ENCODE results near the gene MAN2A1.

Gene MAN2A1

DNA sequence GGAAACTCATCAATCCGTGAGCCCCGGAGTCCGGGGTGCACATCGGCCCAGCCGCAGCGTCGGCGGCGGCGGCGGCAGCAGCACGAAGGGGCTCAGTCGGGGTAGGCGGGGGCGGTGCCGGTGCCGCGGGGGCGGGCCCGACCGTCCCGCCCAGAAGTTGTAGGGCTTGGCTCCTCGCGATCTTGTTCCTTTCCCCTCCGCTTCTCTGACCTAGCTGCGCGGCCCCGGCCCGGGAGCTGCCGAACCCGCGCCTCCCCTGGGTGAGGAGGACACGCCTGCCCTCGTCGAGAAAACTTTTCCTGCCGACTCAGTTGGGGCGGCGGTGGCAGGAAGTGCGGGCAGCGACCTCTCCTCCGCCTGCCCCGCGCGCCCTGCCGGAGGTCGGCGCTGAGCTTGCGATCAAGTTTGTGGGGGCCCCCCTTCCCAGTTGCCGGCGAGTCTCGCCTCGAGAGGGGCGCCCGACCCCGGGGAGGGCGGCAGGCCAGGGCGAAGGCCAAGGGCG, at the start of gene MAN2A1:
Gene MAN2A1, plus strand, starts transcription at position 188 of the 502 bp plus-strand sequence. CDS start 491 bp downstream, outside the sequence.
- TF ChIP-seq, protein P1, sequence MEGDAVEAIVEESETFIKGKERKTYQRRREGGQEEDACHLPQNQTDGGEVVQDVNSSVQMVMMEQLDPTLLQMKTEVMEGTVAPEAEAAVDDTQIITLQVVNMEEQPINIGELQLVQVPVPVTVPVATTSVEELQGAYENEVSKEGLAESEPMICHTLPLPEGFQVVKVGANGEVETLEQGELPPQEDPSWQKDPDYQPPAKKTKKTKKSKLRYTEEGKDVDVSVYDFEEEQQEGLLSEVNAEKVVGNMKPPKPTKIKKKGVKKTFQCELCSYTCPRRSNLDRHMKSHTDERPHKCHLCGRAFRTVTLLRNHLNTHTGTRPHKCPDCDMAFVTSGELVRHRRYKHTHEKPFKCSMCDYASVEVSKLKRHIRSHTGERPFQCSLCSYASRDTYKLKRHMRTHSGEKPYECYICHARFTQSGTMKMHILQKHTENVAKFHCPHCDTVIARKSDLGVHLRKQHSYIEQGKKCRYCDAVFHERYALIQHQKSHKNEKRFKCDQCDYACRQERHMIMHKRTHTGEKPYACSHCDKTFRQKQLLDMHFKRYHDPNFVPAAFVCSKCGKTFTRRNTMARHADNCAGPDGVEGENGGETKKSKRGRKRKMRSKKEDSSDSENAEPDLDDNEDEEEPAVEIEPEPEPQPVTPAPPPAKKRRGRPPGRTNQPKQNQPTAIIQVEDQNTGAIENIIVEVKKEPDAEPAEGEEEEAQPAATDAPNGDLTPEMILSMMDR (IDR thresholded peaks at IDR 0.05; ENCODE audit: insufficient read depth, low read length, poor library complexity, severe bottlenecking) = no peak
- Histone ChIP-seq H3K27me3 (replicated peaks; ENCODE audit: control insufficient read depth, insufficient read depth, low read length) (no peaks in the 10 kb centered on the region), H3K36me3 (ENCODE audit: control insufficient read depth, insufficient read depth, low read length) (no peaks in the 10 kb centered on the region), H3K4me3 (replicated peaks; ENCODE audit: low read depth, low read length) (peak within 1 kb of the TSS; percentile 74)
- DNase-seq (ENCODE audit: extremely low read depth, insufficient read length) = peak; percentile 88

DNA sequence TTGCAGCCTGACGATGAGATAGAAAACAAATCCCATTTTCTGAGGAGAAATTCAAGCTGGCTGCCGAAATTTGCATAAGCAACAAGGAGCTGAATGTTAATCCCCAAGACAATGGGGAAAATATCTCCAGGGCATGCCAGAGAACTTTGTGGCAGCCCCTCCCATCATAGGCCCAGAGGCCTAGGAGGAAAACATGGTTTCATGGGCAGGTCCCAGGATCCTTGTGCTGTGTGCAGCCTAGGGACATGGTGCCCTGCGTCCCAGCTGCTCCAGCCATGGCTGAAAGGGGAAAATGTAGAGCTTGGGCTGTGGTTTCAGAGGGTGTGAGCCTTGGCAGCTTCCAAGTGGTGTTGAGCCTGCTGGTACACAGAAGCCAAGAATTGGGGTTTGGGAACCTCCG, 48.8 kb upstream of the MAN2A1 start:
- Histone ChIP-seq H3K27me3 (replicated peaks; ENCODE audit: control insufficient read depth, insufficient read depth, low read length) (no peaks in the 10 kb centered on the region), H3K4me3 (replicated peaks; ENCODE audit: low read depth, low read length) (no peak overlapping the region), H3K36me3 (ENCODE audit: control insufficient read depth, insufficient read depth, low read length) (no peaks in the 10 kb centered on the region)
- no peak for DNase-seq (ENCODE audit: extremely low read depth, insufficient read length)
- TF ChIP-seq, protein P1 (IDR thresholded peaks at IDR 0.05; ENCODE audit: insufficient read depth, low read length, poor library complexity, severe bottlenecking) = no peak

DNA sequence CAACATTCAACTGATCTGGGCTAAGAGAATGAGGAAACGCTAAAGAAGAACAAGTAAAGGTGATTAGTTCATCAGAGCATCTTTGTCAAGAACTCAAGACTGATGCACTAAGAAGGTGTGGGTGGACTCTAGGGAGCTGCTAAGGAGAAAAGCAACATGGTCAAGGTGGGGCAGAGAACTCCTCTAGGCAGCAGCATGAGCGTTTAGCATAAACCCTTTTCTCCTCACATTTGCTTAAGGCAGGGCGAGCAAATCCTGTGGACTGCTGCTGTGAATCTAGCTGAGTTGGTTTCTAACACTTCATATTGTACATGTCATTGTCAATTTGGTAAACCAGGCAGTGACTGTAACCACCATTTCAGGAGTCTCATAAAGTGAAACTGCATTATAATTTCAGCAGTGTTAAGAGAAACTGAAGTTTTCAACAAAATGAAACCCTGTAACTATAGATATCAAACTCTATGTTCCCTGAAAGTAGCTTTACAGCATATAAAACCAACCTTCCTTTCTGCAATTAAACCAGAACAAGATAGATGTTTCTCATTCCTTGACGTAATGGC, 45.9 kb upstream of the MAN2A1 start:
- no peak for DNase-seq (ENCODE audit: extremely low read depth, insufficient read length)
- H3K36me3 ChIP-seq (ENCODE audit: control insufficient read depth, insufficient read depth, low read length) = no peaks in the 10 kb centered on the region
- TF ChIP-seq, protein P1 (IDR thresholded peaks at IDR 0.05; ENCODE audit: insufficient read depth, low read length, poor library complexity, severe bottlenecking) = no peak

GRCh38 chr5:109644829-109645228, 44.9 kb upstream of the MAN2A1 start:
- H3K4me3 ChIP-seq (replicated peaks; ENCODE audit: low read depth, low read length) = no peak overlapping the region
- H3K36me3 ChIP-seq (ENCODE audit: control insufficient read depth, insufficient read depth, low read length) = no peaks in the 10 kb centered on the region
- TF ChIP-seq, protein P1 (IDR thresholded peaks at IDR 0.05; ENCODE audit: insufficient read depth, low read length, poor library complexity, severe bottlenecking) = no peak
- DNase-seq (ENCODE audit: extremely low read depth, insufficient read length) = no peak
- no peaks in the 10 kb centered on the region for H3K27me3 ChIP-seq (replicated peaks; ENCODE audit: control insufficient read depth, insufficient read depth, low read length)

More for the DNA sequence above, 45.9 kb upstream of the MAN2A1 start:
- H3K27me3 ChIP-seq (replicated peaks; ENCODE audit: control insufficient read depth, insufficient read depth, low read length) = no peaks in the 10 kb centered on the region
- no peak overlapping the region for H3K4me3 ChIP-seq (replicated peaks; ENCODE audit: low read depth, low read length)

DNA sequence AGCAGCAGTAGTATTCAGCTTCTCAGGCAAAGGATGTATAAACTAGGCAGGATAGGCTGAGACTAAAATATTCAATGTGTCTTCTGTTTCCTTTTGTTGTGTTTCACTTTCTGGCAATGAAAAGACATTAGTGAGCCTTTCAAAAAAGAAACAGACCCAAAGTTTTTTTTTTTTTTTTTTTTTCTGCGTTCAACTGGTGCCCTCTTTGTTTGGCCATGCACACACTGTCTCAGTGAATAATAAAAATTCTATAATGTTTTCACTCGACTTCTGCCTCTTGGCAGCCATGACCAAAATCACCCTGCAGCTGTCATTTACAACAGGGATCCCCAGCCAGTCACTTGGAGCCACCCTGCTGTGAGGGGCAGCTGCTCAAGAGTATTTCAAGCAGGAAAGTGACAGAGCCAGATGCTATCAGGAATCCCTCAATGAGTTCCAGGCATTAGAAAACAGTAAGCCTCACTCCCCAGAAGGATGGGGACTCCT, 44.0 kb upstream of the MAN2A1 start:
- H3K36me3 ChIP-seq (ENCODE audit: control insufficient read depth, insufficient read depth, low read length) = no peaks in the 10 kb centered on the region
- no peaks in the 10 kb centered on the region for H3K27me3 ChIP-seq (replicated peaks; ENCODE audit: control insufficient read depth, insufficient read depth, low read length)
- H3K4me3 ChIP-seq (replicated peaks; ENCODE audit: low read depth, low read length) = no peak overlapping the region
- TF ChIP-seq, protein P1 (IDR thresholded peaks at IDR 0.05; ENCODE audit: insufficient read depth, low read length, poor library complexity, severe bottlenecking) = no peak
- no peak for DNase-seq (ENCODE audit: extremely low read depth, insufficient read length)
